SU-DHL-6 (cell line): Measurements from ENCODE around the gene GRM5.

Experiments used
- H2AFZ ChIP-seq: fragments of 200-600 bp; sonication (generic); 2 replicates; pipeline ENCODE4 v1.6.1; 2014; ENCODE audit warnings: low read depth, mild to moderate bottlenecking, moderate library complexity, mixed read lengths, antibody characterized with exemption, low read length; ENCODE audit not compliant: severe bottlenecking
- H3F3A ChIP-seq: fragments of 200-600 bp; shearing (Covaris generic); 2 replicates; pipeline ENCODE4 v1.6.0; 2016; ENCODE audit warnings: antibody characterized with exemption, mild to moderate bottlenecking; ENCODE audit not compliant: insufficient read depth
- H3K27ac ChIP-seq: fragments of 200-600 bp; sonication (generic); 2 replicates; pipeline ENCODE4 v1.5.1; 2016; ENCODE audit warnings: low read depth, mild to moderate bottlenecking, low read length, moderate library complexity, mixed read lengths
- H3K27me3 ChIP-seq: fragments of 200-600 bp; sonication (generic), shearing (Covaris generic); 2 replicates; pipeline ENCODE4 v1.6.0; 2014; ENCODE audit warnings: mild to moderate bottlenecking, low read length
- H3K36me3 ChIP-seq: fragments of 200-600 bp; sonication (generic); 2 replicates; pipeline ENCODE4 v1.6.1; 2014; ENCODE audit warnings: mild to moderate bottlenecking, low read length, mixed read lengths
- H3K4me2 ChIP-seq: fragments of 300-600, 200-600 bp; shearing (Covaris generic), sonication (generic); 2 replicates; pipeline ENCODE4 v1.6.0; 2014; ENCODE audit warnings: low read length, low read depth, mild to moderate bottlenecking; ENCODE audit not compliant: poor library complexity, severe bottlenecking
- H3K4me3 ChIP-seq: fragments of 200-600 bp; sonication (generic); 2 replicates; pipeline ENCODE4 v1.5.1; 2014; ENCODE audit warnings: antibody characterized with exemption, low read length, mild to moderate bottlenecking, mixed read lengths; ENCODE audit not compliant: insufficient read depth, poor library complexity, severe bottlenecking
- H3K79me2 ChIP-seq: fragments of 200-600 bp; sonication (generic); 2 replicates; pipeline ENCODE4 v1.6.1; 2014; ENCODE audit warnings: mild to moderate bottlenecking, low read length, moderate library complexity; ENCODE audit not compliant: insufficient read depth
- H3K9ac ChIP-seq: fragments of 200-600 bp; sonication (generic); 2 replicates; pipeline ENCODE4 v1.7.0; 2014; ENCODE audit warnings: mild to moderate bottlenecking, low read length
- H3K9me2 ChIP-seq: fragments of 200-600 bp; sonication (generic); replicated peaks from 2 replicates; pipeline ENCODE4 v1.6.1; 2014; ENCODE audit warnings: low read length; ENCODE audit not compliant: insufficient read depth
- H3K9me3 ChIP-seq: fragments of 200-600 bp; sonication (generic); 2 replicates; pipeline ENCODE4 v1.6.1; 2014; ENCODE audit warnings: low read length, mixed read lengths; ENCODE audit not compliant: insufficient read depth
- H4K20me1 ChIP-seq: fragments of 200-600 bp; sonication (generic); 2 replicates; pipeline ENCODE4 v1.6.1; 2014; ENCODE audit warnings: low read depth, mild to moderate bottlenecking, antibody characterized with exemption, low read length, moderate library complexity, mixed read lengths
- CTCF ChIP-seq: fragments of 200-600 bp; sonication (generic); IDR thresholded peaks from one replicate; pipeline ENCODE4 v1.5.1; 2017; ENCODE audit warnings: antibody characterized with exemption, mild to moderate bottlenecking, low read length, moderate library complexity; ENCODE audit not compliant: insufficient read depth, poor library complexity, severe bottlenecking
- EZH2phosphoT487 ChIP-seq: fragments of 200-600 bp; sonication (generic), shearing (Covaris generic); conservative IDR thresholded peaks from 2 replicates; pipeline ENCODE4 v1.6.1; 2018; ENCODE audit warnings: mild to moderate bottlenecking, antibody characterized with exemption, low read length, moderate library complexity, mixed read lengths

Gene GRM5

DNA sequence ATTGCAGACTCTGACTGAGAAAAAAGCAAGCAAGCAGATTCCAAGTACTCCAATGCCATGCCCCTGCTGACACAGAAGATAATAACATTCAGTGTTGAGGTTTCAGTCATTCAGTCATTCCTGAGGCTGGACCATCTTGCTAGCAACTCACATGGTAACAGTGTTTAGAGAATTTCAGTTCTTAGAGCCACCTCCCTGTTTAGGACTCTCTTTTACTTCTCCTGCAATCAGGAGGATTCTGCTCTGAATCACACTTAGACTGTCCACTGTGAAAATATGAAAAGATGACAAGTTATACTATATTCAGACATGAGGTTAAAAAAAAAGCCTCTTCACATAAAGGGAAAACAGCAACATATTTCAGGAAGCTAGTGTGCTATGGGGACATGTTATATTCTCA is 544.4 kb downstream of the GRM5 start:
- Histone ChIP-seq H3K27me3 (no peaks in the 10 kb centered on the region), H3K4me2 (no peak overlapping the region), H3K36me3 (no peaks in the 10 kb centered on the region), H3K4me3 (no peak overlapping the region), H2AFZ (no peak overlapping the region), H3K9me3 (no peaks in the 10 kb centered on the region), H3K9ac (no peak overlapping the region), H3F3A (no peaks in the 10 kb centered on the region), H3K79me2 (no peaks in the 10 kb centered on the region), H3K9me2 (no peaks in the 10 kb centered on the region), H3K27ac (no peak overlapping the region), H4K20me1 (no peaks in the 10 kb centered on the region)
- TF ChIP-seq EZH2phosphoT487: no peak
- no peak for TF ChIP-seq CTCF

DNA sequence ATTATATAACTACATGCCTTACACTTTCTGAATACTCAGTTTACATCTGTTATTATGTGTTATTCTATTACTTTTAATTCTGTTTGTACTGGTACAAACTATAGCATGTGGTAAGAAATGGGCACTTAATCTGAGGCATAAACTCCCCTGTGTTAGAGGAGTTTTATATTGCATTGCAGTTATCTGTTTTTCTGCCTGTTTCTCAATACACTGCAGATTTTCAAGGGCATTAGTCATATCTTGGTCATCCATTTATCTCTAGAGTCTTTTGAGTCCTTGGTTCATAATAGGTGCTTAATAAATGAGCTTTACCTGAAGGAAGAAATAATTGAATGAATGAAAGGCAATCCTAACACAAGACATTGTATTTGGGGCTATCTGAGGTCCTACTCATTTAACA is 545.4 kb downstream of the GRM5 start:
- H4K20me1 ChIP-seq: no peaks in the 10 kb centered on the region
- no peaks in the 10 kb centered on the region for H3K36me3 ChIP-seq
- H3K27ac ChIP-seq: no peak overlapping the region
- no peak overlapping the region for H2AFZ ChIP-seq
- no peaks in the 10 kb centered on the region for H3K27me3 ChIP-seq
- TF ChIP-seq CTCF: no peak
- no peak for TF ChIP-seq EZH2phosphoT487
- H3K9ac ChIP-seq: no peak overlapping the region
- H3K79me2 ChIP-seq: no peaks in the 10 kb centered on the region
- H3F3A ChIP-seq: no peaks in the 10 kb centered on the region
- no peaks in the 10 kb centered on the region for H3K9me2 ChIP-seq
- no peak overlapping the region for H3K4me3 ChIP-seq
- no peaks in the 10 kb centered on the region for H3K9me3 ChIP-seq
- no peak overlapping the region for H3K4me2 ChIP-seq

DNA sequence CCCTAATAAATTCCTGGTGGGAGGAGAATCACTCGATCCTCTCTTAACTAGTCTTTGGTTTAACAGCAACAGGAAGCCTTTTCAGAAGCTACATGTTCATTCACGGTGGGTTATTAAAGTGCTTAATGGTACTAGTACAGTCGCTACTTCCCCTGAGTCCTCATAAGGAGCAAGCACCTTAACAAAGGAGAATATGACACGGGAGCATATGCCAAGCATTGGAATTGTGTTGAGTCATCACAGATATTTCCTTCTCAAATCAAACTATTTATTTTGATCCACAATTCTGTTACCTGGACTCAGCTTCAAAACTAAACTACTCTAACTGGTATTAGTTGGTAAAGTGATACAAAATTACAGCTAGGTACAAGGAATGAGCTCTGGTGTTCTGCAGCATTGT is 550.8 kb downstream of the GRM5 start:
- no peaks in the 10 kb centered on the region for H3K36me3 ChIP-seq
- no peak overlapping the region for H3K4me2 ChIP-seq
- no peak overlapping the region for H2AFZ ChIP-seq
- no peak overlapping the region for H3K27ac ChIP-seq
- no peaks in the 10 kb centered on the region for H3K9me3 ChIP-seq
- H3K9ac ChIP-seq: no peak overlapping the region
- H3F3A ChIP-seq: no peaks in the 10 kb centered on the region
- H3K4me3 ChIP-seq: no peak overlapping the region
- no peaks in the 10 kb centered on the region for H4K20me1 ChIP-seq
- no peak for TF ChIP-seq EZH2phosphoT487
- no peak for TF ChIP-seq CTCF
- no peaks in the 10 kb centered on the region for H3K9me2 ChIP-seq
- H3K27me3 ChIP-seq: no peaks in the 10 kb centered on the region
- H3K79me2 ChIP-seq: no peaks in the 10 kb centered on the region

GRCh38 chr11:88511006-88511405 is 554.8 kb downstream of the GRM5 start:
- H2AFZ ChIP-seq: no peak overlapping the region
- no peak overlapping the region for H3K4me2 ChIP-seq
- no peaks in the 10 kb centered on the region for H4K20me1 ChIP-seq
- no peak overlapping the region for H3K9ac ChIP-seq
- H3K9me2 ChIP-seq: no peaks in the 10 kb centered on the region
- no peaks in the 10 kb centered on the region for H3K27me3 ChIP-seq
- H3F3A ChIP-seq: no peaks in the 10 kb centered on the region
- H3K36me3 ChIP-seq: no peaks in the 10 kb centered on the region
- no peaks in the 10 kb centered on the region for H3K9me3 ChIP-seq
- H3K4me3 ChIP-seq: no peak overlapping the region
- no peak overlapping the region for H3K27ac ChIP-seq
- no peak for TF ChIP-seq CTCF
- TF ChIP-seq EZH2phosphoT487: no peak
- no peaks in the 10 kb centered on the region for H3K79me2 ChIP-seq
